ENCODE results near the gene HOXD9. TPM values are rescaled to one million over a fixed set of nuclear protein-coding genes. Genes with fewer than 3 reads are reported as not detected.

The HOXD9 gene
- total RNA-seq, 1 donor from 2014 or later: 4.7 TPM

DNA sequence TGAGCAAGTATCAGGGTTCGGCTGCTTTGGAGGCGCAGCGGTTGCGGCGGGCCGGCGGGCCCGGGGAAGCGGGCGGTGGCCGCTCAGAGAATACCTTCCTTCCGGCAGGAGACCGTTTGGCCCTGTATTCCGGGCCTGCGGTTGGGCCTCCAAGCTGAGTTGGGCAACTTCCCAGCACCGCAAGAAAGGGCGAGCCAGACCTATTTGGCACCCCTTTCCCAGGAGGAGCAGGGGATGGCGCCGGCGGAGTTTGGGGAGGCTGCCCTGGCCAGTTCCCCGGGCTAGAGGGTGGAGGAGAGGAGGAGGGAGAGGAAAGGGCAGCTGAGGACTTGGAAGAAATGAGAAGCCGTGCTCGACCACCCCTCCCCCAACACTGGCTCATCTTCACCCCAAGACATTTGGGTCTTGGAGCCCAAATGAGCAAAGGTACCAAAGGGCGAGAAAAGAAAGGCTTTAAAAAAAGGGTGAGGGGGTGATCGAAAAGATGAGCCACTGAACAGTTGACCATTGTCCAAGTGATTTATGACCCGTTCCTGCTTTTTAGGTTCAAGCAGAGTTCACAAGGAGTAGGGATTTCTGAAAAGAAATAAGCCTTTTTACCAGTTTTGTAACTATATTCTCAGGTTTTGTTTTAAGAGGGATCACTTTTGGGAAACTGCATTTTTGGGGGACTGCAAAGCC, 43.0 kb downstream of the HOXD9 start:
- DNase-seq: no peak

DNA sequence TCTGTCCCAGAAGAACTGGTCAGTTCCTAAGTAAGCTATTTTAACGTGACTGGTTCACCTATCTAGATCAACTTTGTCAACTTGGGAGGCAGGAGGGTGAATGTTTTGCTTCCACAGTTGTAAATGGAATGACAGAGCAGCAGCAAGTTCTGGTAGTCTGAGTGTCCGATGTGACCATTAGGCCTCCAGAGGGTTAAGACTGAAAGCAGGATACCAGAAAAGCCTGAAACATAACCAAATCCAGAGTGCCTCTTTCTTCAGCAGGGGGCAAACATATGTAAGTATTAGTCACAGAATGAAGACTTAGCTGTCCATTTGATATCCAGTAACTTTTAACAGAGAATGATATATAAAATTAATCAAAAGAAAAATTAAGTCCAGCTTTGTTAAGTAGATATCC, 43.8 kb downstream of the HOXD9 start:
- DNase-seq: no peak

- DNase-seq: no peak
Measured at GRCh38 chr2:176167398-176167797, 44.9 kb downstream of the HOXD9 start.

DNA sequence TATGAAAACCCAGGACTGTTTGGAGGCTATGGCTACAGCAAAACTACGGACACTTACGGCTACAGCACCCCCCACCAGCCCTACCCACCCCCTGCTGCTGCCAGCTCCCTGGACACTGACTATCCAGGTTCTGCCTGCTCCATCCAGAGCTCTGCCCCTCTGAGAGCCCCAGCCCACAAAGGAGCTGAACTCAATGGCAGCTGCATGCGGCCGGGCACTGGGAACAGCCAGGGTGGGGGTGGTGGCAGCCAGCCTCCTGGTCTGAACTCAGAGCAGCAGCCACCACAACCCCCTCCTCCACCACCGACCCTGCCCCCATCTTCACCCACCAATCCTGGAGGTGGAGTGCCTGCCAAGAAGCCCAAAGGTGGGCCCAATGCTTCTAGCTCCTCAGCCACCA, 46.7 kb downstream of the HOXD9 start:
- DNase-seq: no peak

DNA sequence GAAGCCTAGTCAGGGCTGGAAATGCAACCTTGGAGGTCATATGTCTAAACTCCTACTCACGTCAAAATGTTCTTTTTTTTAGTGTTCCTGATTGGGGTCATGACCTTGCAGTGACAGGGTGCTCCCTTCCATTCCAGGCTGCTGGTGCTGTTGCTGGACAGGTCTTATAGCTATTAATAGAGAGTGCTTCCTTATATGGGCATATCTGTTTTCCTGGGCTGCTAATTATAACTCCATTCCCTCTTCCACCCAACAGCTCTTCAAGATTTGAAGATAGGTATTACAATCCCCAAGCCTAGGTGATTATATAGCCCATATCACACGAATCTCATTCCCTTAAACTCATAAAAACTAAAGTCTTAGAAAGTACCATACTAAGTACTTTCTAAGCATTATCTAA, 47.2 kb downstream of the HOXD9 start:
- no peak for DNase-seq

DNA sequence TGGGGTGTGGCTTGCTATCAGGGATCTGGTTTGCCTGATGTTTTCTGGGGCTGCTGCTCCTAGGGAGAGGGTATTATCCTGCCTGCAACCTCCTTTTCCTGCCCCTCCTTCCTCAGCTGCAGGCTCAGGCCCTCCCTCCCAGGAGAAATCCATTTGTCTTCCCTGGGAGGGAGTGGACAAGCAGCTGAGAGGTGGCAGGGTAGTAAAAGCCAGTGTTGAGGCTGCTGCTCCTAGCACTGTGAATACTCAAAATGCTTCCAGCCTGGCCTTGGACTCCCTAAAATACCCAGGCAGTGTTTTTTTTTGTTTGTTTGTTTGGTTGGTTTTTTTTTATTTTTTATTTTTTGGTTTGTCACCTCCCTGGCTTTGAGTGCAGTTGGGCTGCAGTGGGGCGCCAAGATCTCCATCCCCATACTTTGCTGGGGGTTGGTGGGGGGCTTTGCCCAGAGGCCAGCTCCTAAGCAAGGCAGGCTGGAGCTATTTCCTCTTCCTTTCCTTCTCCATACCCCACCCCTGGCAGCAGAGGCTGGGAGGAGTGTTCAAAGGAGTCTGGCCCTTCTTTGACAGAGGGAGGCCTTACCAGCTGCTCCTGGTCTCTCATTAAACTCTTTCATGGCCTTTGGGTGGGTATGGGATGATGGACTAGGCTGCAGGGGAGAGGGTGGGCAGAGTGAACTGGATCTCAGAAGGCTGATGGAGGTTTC, 48.2 kb downstream of the HOXD9 start:
- DNase-seq: no peak

DNA sequence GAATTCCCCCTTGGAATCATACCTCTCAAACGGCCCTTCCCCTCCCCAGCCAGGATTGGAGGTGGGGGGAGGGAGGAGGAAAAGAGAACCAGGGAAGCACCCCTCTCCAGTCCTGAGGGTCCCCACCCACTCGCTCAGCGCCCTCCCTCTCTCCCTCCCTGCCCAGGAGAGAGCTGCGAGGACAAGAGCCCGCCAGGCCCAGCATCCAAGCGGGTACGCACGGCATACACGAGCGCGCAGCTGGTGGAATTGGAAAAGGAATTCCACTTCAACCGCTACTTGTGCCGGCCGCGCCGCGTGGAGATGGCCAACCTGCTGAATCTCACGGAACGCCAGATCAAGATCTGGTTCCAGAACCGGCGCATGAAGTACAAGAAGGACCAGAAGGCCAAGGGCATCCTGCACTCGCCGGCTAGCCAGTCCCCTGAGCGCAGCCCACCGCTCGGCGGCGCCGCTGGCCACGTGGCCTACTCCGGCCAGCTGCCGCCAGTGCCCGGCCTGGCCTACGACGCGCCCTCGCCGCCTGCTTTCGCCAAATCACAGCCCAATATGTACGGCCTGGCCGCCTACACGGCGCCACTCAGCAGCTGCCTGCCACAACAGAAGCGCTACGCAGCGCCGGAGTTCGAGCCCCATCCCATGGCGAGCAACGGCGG, 49.0 kb downstream of the HOXD9 start:
- no peak for DNase-seq

- no peak for DNase-seq
Measured at GRCh38 chr2:176172007-176172894, 49.7 kb downstream of the HOXD9 start.

DNA sequence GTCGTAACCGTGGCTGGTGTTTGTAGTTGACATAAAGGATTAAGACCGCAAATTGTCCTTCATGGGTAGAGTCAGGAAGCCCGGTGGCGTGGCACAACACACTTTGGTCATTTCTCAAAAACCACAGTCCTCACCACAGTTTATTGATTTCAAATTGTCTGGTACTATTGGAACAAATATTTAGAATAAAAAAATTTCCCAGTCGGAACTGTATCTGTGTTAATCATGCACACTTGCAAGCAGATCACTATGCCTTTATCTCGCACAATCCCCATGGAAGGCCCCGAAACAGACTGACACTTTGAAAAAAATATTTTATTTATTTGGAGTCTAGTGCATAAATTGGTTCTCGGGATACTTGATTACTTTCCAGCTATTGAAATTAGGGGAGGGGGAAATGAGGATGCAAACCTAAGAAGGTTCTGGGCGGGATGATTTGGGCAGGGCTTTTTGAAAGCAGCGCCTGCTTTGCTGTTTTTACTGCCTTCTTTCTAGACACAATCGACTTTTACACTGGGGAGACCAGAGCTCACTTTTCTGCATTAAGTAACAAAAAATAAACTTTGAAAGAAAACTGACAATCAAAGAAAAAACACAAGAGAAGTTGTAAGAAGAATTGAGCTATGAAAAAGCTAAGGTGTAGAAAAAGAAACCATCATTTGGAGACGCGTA, 50.5 kb downstream of the HOXD9 start:
- no peak for DNase-seq

GRCh38 chr2:176173567-176174381, 51.3 kb downstream of the HOXD9 start:
- DNase-seq: no peak

GRCh38 chr2:176174382-176174823, 51.9 kb downstream of the HOXD9 start:
- DNase-seq: no peak

Small RNAs within 50 kb of the gene (small RNA-seq; reads per million reads assigned to genes)
- gene MIR10B (ENCODE audit: low replicate concordance): 61,771 reads per million, percentile 100 among the genes with 10 or more reads in this experiment

Other genes starting within 250 kb of the HOXD9 start
- 27.2 TPM for gene LNPK, start 120.5 kb upstream of the HOXD9 start, total RNA-seq
- not detected for gene EVX2, start 38.8 kb upstream of the HOXD9 start, total RNA-seq
- gene HOXD13, start 30.0 kb upstream of the HOXD9 start, total RNA-seq: not detected
- gene HOXD12, start 22.9 kb upstream of the HOXD9 start, total RNA-seq: not detected
- not detected for gene HOXD11, start 15.4 kb upstream of the HOXD9 start, total RNA-seq
- 1.8 TPM for gene HOXD10, start 5.9 kb upstream of the HOXD9 start, total RNA-seq
- gene HOXD8, start 7.0 kb downstream of the HOXD9 start, total RNA-seq: 17.0 TPM
- gene HOXD4, start 28.8 kb downstream of the HOXD9 start, total RNA-seq: 5.4 TPM
- gene HOXD3, start 34.6 kb downstream of the HOXD9 start, total RNA-seq: 9.7 TPM
- gene HOXD1, start 65.9 kb downstream of the HOXD9 start, total RNA-seq: 0.30 TPM
- 24.3 TPM for gene MTX2, start 146.7 kb downstream of the HOXD9 start, total RNA-seq

Measured in skin of body (tissue), 3 donors.